Middle frontal gyrus (tissue), 1 donor: ENCODE measurements around the gene TTC32.
"Not testable (repeated sequence)": the region's sequence is repeated elsewhere in the genome, so short reads cannot be mapped to it uniquely, and the experiment has no call there.

Experiments used
- DNase-seq: peaks from one replicate; pipeline ENCODE4 v3.0.0-alpha.2; 2015; ENCODE audit warnings: low spot score; ENCODE audit errors: extremely low spot score

TTC32 gene

DNA sequence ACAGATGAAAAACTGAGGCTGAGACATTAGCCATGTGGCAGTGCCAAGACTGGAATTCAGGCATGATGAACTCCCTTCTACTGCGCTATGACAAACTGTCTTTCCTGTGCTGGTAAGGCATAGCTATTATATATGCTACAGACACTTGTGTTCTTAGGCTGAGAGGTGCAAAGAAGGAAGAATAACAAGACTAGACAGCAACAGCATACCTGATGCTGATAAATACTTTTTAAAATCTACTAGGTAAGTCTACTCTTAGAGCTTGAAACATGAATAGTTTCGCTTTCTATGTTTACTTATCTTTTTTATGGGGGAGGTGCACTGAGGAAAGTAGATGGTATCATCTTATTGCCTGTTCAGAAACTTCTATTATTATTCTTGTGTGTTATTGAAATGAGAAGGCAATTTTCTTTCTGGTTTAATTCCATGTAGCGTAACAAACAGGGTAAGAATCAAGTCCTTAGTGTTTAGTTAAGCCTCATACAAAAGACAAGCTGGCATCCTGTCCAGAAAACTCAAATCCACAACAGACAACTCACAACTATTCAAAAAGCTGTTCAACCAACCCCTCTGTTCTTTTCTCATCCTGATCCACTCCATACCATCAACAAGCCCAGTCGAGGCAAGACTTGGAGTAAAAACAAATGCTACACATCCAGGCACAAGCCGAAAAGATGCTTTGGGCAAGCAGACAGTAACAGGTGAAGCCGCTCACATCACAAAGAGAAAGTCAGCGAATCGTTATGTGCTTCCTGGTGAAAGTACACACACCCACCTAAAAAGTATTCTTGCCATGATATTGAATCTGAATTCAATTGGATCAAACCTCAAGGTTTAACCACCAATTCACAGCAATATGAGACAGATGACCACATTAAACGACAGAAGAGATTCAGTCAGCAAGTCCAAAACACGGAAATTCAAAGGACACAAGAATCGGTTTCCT, 1.5 kb downstream of the TTC32 start:
- DNase-seq: no peak

DNA sequence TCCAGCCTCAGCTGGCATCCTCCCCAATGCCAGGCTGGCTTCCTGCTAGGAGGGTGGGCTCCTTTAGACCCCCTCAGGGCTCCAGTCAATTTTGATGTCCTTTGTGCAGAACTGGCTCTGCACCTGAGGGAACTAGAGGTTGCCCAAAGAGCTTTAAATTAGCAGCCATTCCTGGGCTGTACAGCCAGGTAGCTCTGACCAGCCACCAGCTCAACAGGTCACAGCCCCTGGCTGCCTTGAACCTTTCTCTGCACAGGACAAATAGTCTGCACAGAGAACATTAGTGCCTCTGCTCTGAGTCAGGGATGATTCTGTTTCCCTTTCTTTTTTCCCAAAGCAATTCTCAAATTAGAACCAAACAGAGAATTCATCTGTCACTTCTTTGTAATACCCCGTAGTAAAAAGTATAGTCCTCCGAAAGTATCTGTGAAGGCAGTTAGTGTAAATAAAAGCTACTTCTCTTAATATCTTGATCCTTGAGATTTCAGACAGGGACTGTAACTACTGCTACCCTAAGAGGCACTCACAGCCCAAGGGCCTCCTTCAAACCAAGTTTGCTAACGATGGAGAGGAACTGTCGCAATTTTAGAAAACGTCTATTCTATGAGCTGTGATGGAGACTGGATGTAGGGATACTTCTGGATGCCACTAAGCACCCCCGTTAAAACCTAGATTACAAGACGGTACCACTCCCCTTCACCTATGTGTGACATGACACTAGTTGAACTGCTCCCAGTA, 3.0 kb downstream of the TTC32 start:
- DNase-seq: no peak

DNA sequence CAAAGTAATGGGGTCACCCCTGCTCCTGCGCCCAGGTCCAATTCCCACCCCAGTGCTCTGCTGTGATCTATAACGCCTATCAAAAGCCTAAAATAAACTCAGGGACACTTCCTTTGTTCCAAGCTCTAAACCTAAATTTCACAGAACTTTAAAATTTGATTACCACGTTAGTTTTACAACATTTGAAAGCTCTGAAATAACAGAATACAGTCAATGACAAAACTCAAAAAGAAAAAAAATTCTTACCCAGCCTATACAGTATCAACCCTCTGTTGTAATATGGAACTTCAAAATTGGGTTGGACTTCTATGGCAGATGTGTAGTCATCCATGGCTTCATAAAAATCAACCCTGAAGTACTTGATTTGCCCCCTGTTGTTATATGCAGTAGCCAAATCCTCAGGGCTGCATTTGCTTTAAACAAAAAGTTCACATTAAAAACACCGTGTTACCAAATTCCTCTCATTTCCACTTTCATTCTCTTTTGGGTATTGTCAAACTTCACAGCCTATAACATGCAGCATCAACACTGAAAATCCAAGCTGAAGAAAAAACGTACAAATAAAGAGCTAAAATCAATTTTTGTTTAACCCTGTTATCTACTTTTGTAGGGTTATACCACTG, 4.0 kb downstream of the TTC32 start:
- no peak for DNase-seq

DNA sequence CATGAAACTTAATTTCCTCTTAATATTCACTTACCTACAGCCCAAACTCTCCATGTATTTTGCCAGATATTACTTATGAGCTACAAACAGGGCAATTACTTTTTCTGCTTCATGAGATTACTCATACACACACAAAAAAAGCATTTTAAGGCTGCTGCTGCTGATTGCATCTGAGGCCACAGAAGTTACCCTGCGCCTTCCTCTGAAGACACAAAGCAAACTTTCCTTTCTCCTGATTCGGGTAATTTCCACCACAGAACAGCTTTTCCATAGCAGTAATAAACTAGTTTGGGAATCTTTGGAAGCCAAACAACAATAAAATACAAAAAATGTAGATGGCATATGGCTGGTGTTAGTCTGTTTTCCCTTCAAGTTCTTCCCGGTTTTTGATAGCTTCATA, 6.2 kb downstream of the TTC32 start:
- DNase-seq: no peak

DNA sequence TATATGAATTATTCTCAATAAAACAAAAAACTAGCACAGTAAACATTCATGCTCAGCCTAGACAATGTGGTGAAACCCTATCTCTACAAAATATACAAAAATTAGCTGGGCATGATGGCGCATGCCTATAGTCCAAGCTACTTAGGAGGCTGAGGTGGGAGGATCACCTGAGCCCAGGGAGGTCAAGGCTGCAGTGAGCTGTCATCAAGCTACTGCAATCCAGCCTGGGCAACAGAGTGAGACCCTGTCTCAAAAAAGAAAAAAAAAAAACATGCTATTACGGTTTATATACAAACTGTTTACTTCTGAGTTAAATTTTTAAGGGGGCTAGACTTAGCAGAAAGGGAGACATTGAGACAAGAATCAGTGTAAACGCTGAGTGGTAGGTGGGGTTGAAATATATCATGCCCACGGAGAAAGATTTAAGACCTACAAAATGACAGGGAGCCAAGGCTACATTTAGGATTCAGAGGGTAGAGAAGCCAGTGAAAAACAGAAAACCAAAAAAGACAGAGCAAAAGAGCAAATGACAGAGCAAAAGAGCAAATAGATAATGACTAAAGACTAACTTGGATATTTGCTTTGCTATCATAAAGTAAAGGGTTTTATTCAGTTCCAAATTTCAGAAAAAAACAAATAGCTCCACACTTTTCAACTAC, 7.5 kb downstream of the TTC32 start:
- DNase-seq: no peak

DNA sequence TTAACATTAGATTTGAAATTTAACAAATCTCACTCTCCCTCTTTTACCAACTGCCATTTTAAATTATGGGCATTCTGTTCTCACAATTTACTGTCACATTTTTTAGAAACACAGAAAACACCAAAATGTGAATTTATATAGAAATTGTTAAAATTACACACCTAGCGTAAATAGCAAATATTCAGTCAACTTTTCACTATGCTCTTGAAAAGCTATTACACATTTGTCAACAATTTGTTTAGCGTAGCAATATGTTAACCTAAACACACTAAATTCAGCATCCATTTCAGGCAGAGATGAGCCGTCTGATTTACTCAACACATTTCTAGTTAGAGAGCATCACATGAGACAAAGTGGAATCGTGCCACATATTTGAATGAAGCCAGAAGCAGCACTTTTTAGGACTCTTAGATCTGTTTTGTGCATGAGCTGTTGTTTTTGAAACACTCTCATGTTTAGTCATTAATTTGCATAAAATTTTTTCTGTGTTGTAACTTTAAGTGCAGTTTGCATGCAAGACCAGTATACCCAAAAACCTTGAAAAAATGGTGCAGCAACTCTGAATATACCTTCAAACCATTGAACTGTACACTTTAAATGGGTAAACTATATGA, 8.2 kb downstream of the TTC32 start:
- no peak for DNase-seq

DNA sequence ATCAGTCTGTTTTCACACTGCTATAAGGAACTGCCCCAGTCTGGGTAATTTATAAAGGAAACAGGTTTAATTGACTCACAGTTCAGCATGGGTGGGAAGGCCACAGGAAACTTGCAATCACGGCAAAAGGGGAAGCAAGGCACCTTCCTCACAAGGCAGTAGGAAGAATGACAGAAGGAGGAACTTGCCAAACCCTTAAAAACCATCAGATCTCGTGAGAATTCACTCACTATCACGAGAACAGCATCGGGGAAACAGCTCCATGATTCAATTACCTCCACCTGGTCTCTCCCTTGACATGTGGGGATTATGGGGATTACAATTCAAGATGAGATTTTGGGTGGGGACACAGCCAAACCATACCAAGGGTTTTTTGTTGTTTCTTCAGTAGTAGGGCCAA, 9.8 kb downstream of the TTC32 start:
- DNase-seq: not testable (repeated sequence)

DNA sequence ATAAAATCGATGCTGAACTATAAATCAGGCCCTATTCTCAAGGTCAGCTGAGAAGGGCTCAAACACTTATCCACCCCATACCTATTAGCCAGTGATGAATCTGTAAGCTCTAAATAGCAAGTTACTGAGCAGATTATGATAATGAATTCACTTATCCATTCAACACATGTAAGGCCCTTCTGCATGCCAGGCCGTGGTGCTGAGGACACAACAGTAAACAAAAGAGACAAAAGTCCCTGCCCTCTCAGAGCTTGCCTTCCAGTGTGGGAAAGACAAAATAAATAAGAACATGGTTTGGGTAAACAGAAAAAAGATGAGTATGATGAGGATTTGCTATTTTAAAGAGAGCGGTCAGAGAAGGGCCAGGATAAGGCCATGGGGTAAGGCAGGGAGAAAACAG, 11.7 kb downstream of the TTC32 start:
- DNase-seq: no peak

DNA sequence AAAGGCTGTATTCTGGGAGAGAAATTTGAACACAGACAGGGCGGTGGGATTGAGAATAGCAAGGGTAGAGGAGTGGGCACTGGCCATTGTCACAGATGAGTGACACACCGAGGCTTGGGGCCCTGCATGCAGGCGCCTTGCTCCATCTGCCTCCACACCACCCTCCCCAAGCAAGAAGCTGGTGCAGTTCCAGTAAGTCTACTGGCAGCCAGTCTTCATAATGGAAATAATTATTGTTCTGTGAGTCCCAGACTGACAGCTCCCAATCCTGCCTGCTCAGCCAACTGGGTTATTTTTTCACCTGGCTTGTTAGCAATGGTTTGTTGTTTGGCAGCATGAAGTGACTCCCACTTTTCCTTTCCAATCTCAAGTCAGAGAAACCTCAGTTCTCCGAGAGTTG, 13.0 kb downstream of the TTC32 start:
- DNase-seq: no peak

DNA sequence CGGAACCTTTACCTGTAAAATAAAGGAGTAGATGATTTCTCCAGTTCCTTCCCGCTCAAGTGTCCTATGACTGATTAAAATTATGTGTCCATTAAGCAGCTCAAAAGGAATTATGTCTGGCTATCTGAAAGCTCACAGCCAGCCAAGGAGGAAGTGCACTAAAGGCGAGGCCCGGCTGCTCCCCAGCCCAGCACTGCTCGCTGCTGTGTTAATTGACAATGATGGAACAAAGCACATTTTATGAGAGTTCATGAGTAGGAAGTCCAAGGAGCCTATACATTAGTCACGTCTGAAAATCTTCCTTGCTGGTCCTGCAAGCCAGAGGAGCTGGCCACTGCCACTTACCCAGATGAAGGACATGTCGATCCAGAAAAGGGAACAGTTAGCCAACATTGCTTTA, 14.3 kb downstream of the TTC32 start:
- DNase-seq: no peak

DNA sequence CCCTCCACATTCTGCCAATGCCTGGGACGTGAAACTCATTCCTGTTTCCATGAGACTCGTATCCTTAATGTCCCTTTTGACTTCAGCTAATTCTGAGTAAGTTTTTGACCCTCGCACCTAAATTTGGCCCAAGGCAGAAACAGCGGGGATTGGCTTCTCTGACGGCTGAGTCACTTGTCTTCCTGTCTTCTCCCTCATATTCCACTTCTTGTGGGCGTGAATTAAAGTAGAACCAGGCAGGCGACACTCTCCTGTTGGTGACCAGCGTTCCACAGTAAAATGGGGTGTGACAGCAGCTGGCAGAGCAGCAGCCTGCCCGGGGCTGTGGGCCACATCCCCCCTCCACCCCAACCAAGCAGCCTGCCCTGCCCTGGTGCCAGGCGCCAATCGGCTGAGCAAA, 15.5 kb downstream of the TTC32 start:
- DNase-seq: no peak

DNA sequence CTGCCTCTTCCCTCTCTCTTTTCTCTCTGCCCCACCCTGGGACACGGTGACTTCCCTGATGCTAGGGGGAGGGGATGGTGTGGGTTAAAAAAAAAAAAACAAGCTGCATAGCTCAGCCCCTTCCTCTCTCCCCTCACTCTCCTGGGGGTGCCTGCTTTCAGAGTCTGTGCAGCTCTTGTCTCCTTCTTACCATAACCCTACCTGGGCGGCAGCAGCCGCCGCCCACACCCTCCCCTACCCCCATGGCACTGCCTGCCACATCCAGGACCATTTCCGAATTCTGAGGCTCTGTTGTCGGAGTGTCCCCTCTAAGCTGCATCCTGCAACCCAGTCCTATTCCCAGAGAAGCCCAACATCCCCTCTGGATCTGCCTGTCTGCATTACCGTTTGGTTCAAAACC, 16.0 kb downstream of the TTC32 start:
- DNase-seq: no peak

DNA sequence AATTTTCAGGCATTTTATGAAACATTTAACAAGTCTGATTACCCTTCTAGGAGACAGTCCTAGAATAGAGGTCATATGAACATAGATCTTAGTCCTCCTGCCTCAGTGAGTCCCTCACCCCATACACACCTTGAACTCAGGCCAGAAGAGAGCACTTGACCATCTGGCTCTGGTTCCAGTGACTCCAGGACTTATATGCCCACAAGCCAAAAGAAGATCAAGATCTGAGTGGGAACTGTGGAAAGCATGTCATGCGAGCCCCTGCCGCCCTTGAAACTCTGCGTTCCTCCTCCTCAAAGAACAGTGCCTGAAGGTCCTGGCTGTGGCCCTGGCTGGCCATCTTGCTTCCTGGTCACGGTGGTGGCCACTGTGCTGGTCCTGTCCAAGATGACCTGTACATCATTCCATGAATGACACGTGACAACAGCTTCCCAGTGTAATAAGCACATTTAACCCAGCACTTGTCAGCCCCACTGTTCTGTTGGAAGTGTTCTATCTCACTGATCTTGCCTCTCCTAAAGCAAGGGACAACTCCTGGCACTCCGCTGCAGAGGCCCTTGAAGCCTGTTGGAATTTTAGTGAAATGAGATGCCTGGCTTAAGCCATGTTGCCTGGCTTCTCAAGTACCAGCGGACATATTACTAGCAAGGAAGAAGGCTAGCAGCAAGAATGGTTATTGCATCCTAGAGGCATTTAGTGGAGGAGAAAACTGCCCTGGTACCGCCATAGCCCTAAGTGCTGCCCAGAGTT, 17.6 kb downstream of the TTC32 start:
- DNase-seq: no peak

DNA sequence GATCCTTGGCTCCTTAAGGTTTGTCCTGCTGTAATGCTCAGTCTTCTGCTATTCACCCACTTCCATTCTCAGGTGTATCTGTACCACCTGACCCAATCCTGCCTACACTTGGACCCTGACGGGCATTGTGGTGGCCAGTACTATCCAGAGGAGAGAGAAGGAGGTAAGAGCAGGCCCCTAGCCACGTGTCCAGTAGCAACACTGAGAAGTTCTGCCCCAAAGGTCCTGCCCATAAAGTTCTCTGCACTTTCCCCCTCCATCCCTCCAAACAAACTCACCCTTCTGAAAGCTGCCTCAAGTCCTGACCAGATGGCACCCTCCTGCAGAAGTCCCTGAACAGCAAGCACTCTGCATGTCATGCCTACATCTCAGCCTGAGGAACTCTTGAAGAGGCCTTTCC, 18.3 kb downstream of the TTC32 start:
- DNase-seq: no peak

DNA sequence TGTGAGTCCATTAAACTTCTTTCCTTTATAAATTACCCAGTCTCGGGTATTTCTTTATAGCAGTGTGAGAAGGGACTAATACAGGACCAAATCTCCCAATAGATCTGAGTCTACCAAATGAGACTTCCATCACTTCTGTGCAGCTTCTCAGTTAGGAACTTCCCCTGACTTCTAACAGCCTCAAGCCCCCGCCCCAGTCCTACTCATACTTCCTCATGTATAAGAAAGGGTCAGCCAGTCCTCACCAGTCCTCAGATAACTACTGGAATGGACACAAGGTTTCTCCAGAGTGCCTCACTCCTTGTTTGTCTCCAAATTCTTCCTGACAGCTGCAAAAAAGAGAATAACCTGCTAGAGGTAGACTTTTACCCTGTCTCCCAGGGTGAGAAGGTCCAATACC, 19.5 kb downstream of the TTC32 start:
- DNase-seq: no peak

DNA sequence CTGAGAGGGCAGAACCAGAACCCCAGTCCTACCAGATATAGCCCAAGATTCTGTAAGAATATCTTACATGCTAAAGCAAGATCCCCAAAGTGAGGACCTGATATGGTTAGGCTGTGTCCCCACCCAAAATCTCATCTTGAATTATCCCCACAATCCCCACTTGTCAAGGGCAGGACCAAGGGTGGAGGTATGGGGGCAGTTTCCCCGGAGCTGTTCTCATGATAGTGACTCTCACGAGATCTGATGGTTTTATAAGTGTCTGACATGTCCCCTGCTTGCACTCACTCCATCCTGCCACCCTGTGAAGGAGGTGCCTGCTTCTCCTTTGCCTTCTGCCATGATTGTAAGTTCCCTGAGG, 19.9 kb downstream of the TTC32 start:
- no peak for DNase-seq

DNA sequence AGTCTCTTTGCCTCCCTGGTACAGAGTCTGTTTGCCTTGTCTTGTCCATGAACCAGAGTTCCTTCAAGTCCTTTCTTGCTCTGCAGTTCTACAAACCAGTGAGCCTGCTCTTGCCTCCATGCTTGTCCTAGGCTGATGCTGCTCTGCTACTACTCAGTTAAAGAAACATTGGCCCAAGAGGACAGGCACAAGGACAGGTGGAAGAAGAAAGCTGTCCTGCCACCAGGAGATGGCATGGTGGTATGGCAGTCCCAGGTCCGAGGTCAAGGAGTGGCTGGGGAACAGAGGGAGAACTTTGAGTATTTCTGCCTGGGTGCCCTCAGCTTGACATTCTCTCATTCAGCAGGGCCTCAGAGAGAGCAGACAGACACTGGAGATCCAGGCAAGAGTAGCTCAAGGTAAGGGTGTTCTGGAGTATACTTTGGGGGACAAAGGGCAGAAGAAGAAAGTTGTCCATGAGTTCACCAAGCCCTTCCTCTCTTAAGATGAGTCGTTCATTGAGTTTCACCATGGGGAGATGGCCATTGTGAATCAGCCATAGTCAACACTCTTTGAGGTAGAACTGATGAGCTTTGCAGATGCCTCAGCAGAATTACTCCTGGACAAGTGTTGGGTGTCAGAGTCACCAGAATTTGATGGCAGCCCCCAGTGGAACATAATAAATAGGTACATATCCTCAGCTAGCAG, 20.4 kb downstream of the TTC32 start:
- DNase-seq: no peak

DNA sequence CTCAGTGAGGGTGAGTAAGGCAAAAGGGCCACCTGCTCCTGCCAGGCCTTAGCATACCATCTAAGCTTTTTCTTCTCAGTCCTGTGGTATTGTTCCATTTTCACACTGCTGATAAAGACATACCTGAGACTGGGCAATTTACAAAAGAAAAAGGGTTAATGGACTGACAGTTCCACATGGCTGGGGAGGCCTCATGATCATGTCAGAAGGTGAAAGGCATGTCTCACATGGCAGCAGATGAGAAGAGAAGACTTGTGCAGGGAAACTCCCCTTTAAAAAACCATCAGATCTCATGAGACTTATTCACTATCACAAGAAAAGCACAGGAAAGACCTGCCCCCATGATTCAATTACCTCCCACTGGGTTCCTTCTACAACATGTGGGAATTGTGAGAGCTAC, 21.6 kb downstream of the TTC32 start:
- not testable (repeated sequence) for DNase-seq

DNA sequence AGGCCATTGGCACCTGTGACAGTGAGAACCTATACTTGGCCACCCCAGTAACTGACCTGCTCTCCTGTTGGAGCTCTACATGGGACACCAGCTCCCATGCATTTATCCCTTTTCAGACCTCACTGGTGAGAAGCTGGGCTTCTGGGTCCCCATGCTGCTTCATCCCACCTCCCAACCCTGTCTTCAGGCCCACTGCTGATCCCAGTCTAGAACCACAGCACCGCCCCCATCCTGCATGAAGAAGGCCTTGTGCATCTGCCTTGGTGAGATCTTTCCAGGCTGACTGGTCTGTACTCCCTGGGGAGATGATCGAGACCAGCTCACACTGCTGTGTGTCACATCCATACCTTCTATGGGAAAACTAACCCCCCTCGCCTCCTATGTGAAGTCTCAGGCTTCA, 22.7 kb downstream of the TTC32 start:
- DNase-seq: no peak
